Measurements from ENCODE around the gene PRKAG3. TPM values are rescaled to one million over a fixed set of nuclear protein-coding genes. Genes with fewer than 3 reads are reported as not detected.
"Not testable (repeated sequence)": the region's sequence is repeated elsewhere in the genome, so short reads cannot be mapped to it uniquely, and the experiment has no call there.

The PRKAG3 gene
- total RNA-seq, 2 donors from 2014 or later: not detected

DNA sequence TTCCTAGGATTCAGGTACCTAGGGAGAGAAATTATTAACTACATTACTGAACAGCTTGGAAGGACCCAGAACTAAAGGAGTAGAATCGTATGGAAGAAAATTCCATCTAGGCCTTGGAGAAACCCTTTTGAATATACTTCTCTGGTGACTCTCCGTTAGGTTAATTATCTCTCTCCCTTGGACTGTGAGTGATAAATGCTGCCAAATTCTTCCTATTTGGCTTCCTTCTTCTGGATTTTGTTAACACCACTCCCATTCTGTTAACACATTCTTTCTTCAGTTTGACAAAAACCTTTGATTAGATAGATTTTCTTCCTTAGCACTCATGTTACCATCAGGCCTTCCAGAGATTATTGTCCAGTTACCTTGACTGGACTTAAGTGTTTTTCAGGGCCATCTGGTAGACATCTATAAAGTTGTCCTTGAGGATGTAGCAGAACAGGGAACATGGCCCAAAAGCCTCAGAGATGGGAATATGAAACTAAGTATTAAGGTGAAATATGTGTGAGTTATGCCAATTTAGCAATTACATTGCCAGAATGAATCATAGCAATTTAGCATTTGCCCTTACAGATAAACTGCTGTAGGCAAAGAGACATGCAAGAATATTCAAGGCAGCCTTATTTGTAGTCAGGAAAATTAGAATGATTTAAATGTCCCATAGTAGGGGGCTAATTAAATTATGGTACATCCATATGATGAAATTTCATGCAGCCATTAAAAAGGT is 42.9 kb downstream of the PRKAG3 start:
- no peak for DNase-seq
- no peak for ATAC-seq
- no peaks in the 10 kb centered on the region for H3K9me3 ChIP-seq (ENCODE audit: control insufficient read depth, low read length, poor library complexity, severe bottlenecking)
- peaks cover 30% of the 10 kb centered on the region for H3K27me3 Mint-ChIP-seq
- H3K36me3 Mint-ChIP-seq (ENCODE audit: low read depth): peaks cover 1% of the 10 kb centered on the region
- no peak overlapping the region for H3K4me3 Mint-ChIP-seq
- no peaks in the 10 kb centered on the region for H3K4me1 Mint-ChIP-seq
- no peak overlapping the region for H3K27ac Mint-ChIP-seq

DNA sequence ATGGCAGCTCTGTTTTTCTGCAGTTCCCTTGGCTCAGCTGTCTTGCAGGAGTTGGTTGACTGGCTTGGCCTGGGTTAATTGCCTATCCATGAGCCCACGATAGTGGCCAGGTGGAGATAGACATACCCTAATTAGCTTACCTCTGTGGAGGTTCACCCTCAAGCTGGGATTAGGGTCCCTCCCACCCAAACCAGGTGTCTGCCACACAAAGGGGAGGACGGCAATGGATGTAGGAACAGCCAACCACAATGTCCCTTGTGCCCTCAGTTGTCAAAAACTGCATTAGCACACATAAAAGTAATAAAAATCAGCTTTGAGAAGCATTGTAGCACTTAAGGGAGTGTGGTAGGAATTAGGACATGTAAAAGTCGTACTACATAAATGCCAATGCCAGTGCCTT is 45.5 kb downstream of the PRKAG3 start:
- DNase-seq (no peak), ATAC-seq (no peak)
- H3K9me3 ChIP-seq (ENCODE audit: control insufficient read depth, low read length, poor library complexity, severe bottlenecking): no peaks in the 10 kb centered on the region
- no peak overlapping the region for H3K27ac Mint-ChIP-seq
- H3K27me3 Mint-ChIP-seq: peaks cover 48% of the 10 kb centered on the region
- H3K4me1 Mint-ChIP-seq: peaks cover 3% of the 10 kb centered on the region
- no peak overlapping the region for H3K4me3 Mint-ChIP-seq
- H3K36me3 Mint-ChIP-seq (ENCODE audit: low read depth): peaks cover 8% of the 10 kb centered on the region

DNA sequence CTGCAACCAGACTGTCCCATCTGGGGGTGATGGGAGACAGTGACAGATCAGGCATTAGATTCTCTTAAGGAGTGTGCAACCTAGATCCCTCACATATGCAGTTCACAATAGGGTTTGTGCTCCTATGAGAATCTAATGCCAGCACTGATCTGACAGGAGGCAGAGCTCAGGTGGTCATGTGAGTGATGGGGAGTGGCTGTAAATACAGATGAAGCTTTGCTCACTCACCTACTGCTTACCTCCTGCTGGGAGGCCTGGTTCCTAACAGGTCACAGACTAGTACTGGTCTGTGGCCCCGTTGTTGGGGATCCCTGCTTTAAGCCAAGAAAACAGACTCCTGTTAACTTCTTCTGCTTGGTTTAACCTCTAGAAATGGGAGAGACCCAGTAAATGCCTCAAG is 46.5 kb downstream of the PRKAG3 start:
- H3K9me3 ChIP-seq (ENCODE audit: control insufficient read depth, low read length, poor library complexity, severe bottlenecking): no peaks in the 10 kb centered on the region
- H3K4me1 Mint-ChIP-seq: peaks cover 6% of the 10 kb centered on the region
- H3K36me3 Mint-ChIP-seq (ENCODE audit: low read depth): peaks cover 8% of the 10 kb centered on the region
- H3K4me3 Mint-ChIP-seq: no peak overlapping the region
- H3K27me3 Mint-ChIP-seq: peaks cover 55% of the 10 kb centered on the region
- DNase-seq (no peak), ATAC-seq (no peak)
- no peak overlapping the region for H3K27ac Mint-ChIP-seq

DNA sequence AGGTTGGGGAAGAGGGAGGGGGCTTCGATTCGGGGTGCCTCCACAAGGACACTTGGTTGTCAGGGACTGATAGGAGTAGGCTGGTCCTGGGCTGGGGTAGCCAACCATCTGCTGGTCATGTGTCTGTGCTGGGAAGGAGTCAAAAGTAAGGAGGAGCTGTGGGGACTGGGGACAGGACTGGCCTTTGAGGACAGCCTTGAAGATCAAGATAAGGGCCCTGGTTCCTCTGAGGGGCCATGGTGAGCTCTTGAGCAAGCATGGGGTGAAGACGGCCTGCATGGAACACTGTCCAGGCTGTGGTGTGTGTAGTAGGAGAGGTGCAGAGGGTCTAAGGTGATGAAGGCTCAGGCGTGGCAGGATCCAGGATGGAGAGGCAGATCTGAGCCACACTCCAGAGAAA is 47.9 kb downstream of the PRKAG3 start:
- Mint-ChIP-seq H3K36me3 (ENCODE audit: low read depth) (peaks cover 13% of the 10 kb centered on the region), H3K4me1 (peaks cover 6% of the 10 kb centered on the region), H3K4me3 (no peak overlapping the region), H3K27me3 (peaks cover 60% of the 10 kb centered on the region), H3K27ac (no peak overlapping the region)
- no peaks in the 10 kb centered on the region for H3K9me3 ChIP-seq (ENCODE audit: control insufficient read depth, low read length, poor library complexity, severe bottlenecking)
- DNase-seq (no peak), ATAC-seq (no peak)

- ATAC-seq (no peak), DNase-seq (no peak)
- H3K27me3 Mint-ChIP-seq: peaks cover 62% of the 10 kb centered on the region
- H3K9me3 ChIP-seq (ENCODE audit: control insufficient read depth, low read length, poor library complexity, severe bottlenecking): no peaks in the 10 kb centered on the region
- H3K4me1 Mint-ChIP-seq: peaks cover 6% of the 10 kb centered on the region
- peaks cover 16% of the 10 kb centered on the region for H3K36me3 Mint-ChIP-seq (ENCODE audit: low read depth)
- no peak overlapping the region for H3K4me3 Mint-ChIP-seq
- H3K27ac Mint-ChIP-seq: no peak overlapping the region
Measured at GRCh38 chr2:218782528-218782844, 49.1 kb downstream of the PRKAG3 start.

DNA sequence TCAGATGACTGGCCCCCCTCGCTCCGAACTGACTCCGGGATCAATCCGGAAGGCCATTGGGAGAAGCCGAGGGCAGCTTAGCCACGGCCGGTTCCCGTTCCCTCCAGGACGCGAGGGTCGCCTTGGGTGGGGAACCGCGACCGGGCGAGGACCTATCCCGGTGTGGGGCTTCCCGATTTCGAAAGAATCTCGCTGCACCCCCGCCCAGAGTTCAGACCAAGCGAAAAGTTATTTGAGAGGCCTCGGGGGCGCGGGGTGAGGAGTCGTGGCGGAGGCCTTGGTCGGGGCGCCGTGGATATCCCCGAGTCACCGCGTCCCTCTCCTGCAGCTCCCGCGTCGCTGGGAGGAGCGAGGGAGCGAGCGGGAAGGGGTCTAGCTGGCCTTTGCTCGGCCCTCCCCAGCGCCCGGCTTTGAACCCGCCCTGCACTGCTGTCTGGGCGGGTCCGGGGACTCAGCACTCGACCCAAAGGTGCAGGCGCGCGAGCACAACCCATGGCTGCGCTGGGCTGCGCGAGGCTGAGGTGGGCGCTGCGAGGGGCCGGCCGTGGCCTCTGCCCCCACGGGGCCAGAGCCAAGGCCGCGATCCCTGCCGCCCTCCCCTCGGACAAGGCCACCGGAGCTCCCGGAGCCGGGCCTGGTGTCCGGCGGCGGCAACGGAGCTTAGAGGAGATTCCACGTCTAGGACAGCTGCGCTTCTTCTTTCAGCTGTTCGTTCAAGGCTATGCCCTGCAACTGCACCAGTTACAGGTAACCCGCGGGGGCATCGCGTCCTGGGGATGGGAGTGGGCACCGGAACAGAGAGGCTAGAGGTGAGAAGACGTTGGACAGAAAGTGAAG is 49.7 kb downstream of the PRKAG3 start, which contains the start of gene CYP27A1:
Gene CYP27A1 (plus strand): TSS at position 457 of the 837 bp plus-strand sequence. CDS start 36 bp downstream, at position 493.
- H3K27ac Mint-ChIP-seq: no peak within 1 kb of the TSS
- H3K4me3 Mint-ChIP-seq: peak within 1 kb of the TSS; percentile 19
- peaks cover 16% of the 10 kb centered on the region for H3K36me3 Mint-ChIP-seq (ENCODE audit: low read depth)
- no peak for DNase-seq
- H3K4me1 Mint-ChIP-seq: peaks cover 6% of the 10 kb centered on the region
- no peaks in the 10 kb centered on the region for H3K9me3 ChIP-seq (ENCODE audit: control insufficient read depth, low read length, poor library complexity, severe bottlenecking)
- ATAC-seq: no peak
- H3K27me3 Mint-ChIP-seq: peaks cover 56% of the 10 kb centered on the region

DNA sequence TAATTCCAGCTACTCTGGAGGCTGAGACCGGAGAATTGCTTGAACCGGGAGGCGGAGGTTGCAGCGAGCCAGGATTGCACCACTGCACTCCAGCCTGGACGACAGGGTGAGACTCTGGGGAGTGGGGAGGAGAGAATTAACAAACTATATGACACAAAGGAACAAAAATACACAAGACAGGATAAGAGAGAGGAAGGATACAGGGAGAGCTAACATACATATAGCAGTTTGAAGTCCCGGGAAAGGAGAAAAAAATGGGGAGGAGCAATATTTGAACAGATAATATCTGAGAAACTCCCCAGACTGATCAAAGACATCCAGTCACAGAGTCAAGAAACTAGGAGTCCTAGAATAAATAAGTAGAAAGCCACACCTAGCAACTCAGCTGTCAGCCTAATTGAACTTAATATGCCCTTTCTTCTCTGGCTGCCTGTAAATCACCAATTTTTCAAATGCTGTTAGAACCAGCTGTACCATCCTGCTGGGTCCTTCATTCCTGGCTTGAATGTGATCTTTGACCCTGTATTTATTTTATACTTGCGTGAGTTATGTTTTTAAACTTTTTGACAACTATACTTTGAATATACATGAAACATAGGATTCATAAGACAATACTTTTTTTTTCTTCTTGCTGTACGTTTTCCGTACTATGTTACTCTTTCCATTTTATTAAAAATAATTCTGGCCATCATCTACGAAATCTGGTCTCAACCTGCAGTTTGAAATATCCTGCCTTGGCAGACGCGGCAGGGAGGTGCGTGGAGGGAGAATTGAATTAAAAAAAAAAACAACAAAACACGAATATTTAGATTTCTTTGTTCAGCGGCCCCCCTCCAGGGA is 50.5 kb downstream of the PRKAG3 start:
- DNase-seq (no peak), ATAC-seq (no peak)
- H3K4me1 Mint-ChIP-seq: peaks cover 6% of the 10 kb centered on the region
- H3K4me3 Mint-ChIP-seq: peak overlapping the region; percentile 19
- peaks cover 52% of the 10 kb centered on the region for H3K27me3 Mint-ChIP-seq
- no peaks in the 10 kb centered on the region for H3K9me3 ChIP-seq (ENCODE audit: control insufficient read depth, low read length, poor library complexity, severe bottlenecking)
- peaks cover 16% of the 10 kb centered on the region for H3K36me3 Mint-ChIP-seq (ENCODE audit: low read depth)
- H3K27ac Mint-ChIP-seq: no peak overlapping the region

GRCh38 chr2:218780046-218780445 is 51.6 kb downstream of the PRKAG3 start:
- Mint-ChIP-seq H3K27me3 (peaks cover 52% of the 10 kb centered on the region), H3K4me3 (no peak overlapping the region), H3K27ac (no peak overlapping the region), H3K36me3 (ENCODE audit: low read depth) (peaks cover 16% of the 10 kb centered on the region), H3K4me1 (peaks cover 6% of the 10 kb centered on the region)
- no peaks in the 10 kb centered on the region for H3K9me3 ChIP-seq (ENCODE audit: control insufficient read depth, low read length, poor library complexity, severe bottlenecking)
- DNase-seq (no peak), ATAC-seq (no peak)

DNA sequence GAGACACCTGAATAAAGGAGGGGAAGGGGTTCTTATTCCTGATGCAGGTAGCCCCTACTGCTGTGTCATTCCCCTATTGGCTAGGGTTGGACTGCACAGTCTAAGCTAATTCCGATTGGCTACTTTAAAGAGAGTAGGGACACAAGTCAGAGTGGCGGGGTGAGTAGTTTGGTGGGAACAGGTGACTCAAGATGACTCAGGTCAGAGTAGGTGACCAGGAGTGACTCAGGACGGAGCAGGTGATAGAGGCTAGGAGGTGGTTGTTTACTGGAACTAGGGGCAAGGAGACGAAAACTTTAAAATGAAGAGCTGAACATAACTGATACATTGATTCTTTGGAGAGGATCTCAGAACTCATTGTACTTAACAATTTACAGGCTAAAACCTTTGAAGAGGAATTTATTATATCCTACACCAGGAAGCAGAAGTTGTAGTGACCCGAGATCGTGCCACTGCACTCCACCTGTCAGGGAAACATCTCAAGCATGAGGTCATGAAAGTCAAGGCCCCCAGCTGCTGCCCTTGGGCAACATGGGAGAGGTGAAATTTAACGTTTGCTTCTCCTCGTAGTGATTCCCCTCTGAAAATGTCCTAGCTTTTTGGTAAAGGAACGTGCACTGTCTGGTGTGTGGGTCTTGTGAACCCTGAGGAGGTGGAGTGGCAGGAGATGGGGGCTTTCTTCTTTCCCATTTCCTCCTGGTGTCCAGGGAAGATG is 54.2 kb downstream of the PRKAG3 start:
- no peak for ATAC-seq
- Mint-ChIP-seq H3K36me3 (ENCODE audit: low read depth) (peaks cover 11% of the 10 kb centered on the region), H3K4me3 (no peak overlapping the region), H3K27me3 (peaks cover 37% of the 10 kb centered on the region), H3K27ac (no peak overlapping the region), H3K4me1 (peaks cover 6% of the 10 kb centered on the region)
- DNase-seq: no peak
- no peaks in the 10 kb centered on the region for H3K9me3 ChIP-seq (ENCODE audit: control insufficient read depth, low read length, poor library complexity, severe bottlenecking)

GRCh38 chr2:218776488-218776887 is 55.1 kb downstream of the PRKAG3 start:
- peaks cover 31% of the 10 kb centered on the region for H3K27me3 Mint-ChIP-seq
- no peak overlapping the region for H3K4me3 Mint-ChIP-seq
- no peak for ATAC-seq
- no peaks in the 10 kb centered on the region for H3K9me3 ChIP-seq (ENCODE audit: control insufficient read depth, low read length, poor library complexity, severe bottlenecking)
- H3K36me3 Mint-ChIP-seq (ENCODE audit: low read depth): peaks cover 8% of the 10 kb centered on the region
- no peak overlapping the region for H3K27ac Mint-ChIP-seq
- H3K4me1 Mint-ChIP-seq: peaks cover 6% of the 10 kb centered on the region
- no peak for DNase-seq

DNA sequence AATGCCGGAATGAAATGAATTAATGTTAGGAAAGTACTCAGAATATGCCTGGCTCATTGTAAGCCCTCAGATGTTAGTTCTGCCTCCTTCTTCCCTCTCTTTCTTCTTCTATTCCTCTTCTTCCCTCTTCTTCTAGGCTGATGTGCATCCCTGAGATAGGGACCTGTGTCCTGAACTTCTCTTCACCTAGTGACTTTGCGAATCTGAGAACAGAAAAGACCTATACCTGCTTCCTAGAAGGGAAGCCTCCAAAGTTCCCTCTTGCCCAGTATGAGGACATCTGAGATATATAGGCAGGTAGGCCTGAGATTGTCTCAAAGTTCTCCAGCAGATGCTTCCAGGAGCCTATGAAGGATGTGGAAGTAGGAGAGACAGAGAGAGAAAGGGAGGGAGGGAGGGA is 57.7 kb downstream of the PRKAG3 start:
- H3K9me3 ChIP-seq (ENCODE audit: control insufficient read depth, low read length, poor library complexity, severe bottlenecking): no peaks in the 10 kb centered on the region
- DNase-seq (no peak), ATAC-seq (no peak)
- no peak overlapping the region for H3K27ac Mint-ChIP-seq
- H3K4me3 Mint-ChIP-seq: no peak overlapping the region
- no peaks in the 10 kb centered on the region for H3K4me1 Mint-ChIP-seq
- peaks cover 5% of the 10 kb centered on the region for H3K27me3 Mint-ChIP-seq
- H3K36me3 Mint-ChIP-seq (ENCODE audit: low read depth): peaks cover 12% of the 10 kb centered on the region

GRCh38 chr2:218772759-218773158 is 58.8 kb downstream of the PRKAG3 start:
- not testable (repeated sequence) for H3K9me3 ChIP-seq (ENCODE audit: control insufficient read depth, low read length, poor library complexity, severe bottlenecking); H3K27ac Mint-ChIP-seq; ATAC-seq; DNase-seq; H3K4me3 Mint-ChIP-seq; H3K27me3 Mint-ChIP-seq; H3K4me1 Mint-ChIP-seq
- peaks cover 11% of the 10 kb centered on the region for H3K36me3 Mint-ChIP-seq (ENCODE audit: low read depth)

Data from T-helper 17 cell (primary cell).